Bronchial epithelial cell (primary cell): ENCODE results near the gene CIAO2A. TPM values are rescaled to one million over a fixed set of nuclear protein-coding genes. Genes with fewer than 3 reads are reported as not detected.
"Not testable (repeated sequence)": the region's sequence is repeated elsewhere in the genome, so short reads cannot be mapped to it uniquely, and the experiment has no call there.

ENCODE experiments used
- DNase-seq: peaks from one replicate; pipeline ENCODE4 v3.0.0-alpha.2; 2010; ENCODE audit warnings: low read depth
- FAIRE-seq: peaks from 2 replicates; lab custom pipeline; 2011; peaks lifted over from hg19 to GRCh38; lab: Jason Lieb, UNC
- H3K27me3 ChIP-seq: 2 replicates; pipeline ENCODE4 v1.5.1; 2011; ENCODE audit warnings: low read length; ENCODE audit not compliant: control insufficient read depth, insufficient read depth
- H3K36me3 ChIP-seq: 2 replicates; pipeline ENCODE4 v1.5.1; 2011; ENCODE audit warnings: low read length; ENCODE audit not compliant: control insufficient read depth, insufficient read depth
- H3K4me3 ChIP-seq: 2 replicates; pipeline ENCODE4 v1.5.1; 2011; ENCODE audit warnings: mild to moderate bottlenecking, low read depth, low read length, control low read depth
- CTCF ChIP-seq: IDR thresholded peaks from 2 replicates; pipeline ENCODE4 v1.5.1; 2011; ENCODE audit warnings: mild to moderate bottlenecking, moderate library complexity, low read length, control low read depth, inconsistent platforms; ENCODE audit not compliant: insufficient read depth, severe bottlenecking
- total RNA-seq: library from RNA; depleted of rRNA; stranded (reverse); fragments of >200 nt; gene quantifications from 2 replicates; pipeline ENCODE4 v1.2.1, GENCODE V29; 2014

Gene CIAO2A
- total RNA-seq, 1 donor from 2014 or later, result 62.1 TPM

GRCh38 chr15:64090527-64090926 is 3.1 kb downstream of the CIAO2A start:
- TF ChIP-seq CTCF, result no peak
- Histone ChIP-seq H3K4me3 (no peak overlapping the region), H3K36me3 (peaks cover 5% of the 10 kb centered on the region), H3K27me3 (no peaks in the 10 kb centered on the region)
- FAIRE-seq (no peak), DNase-seq (no peak)

- Histone ChIP-seq H3K36me3 (peaks cover 5% of the 10 kb centered on the region), H3K4me3 (no peak overlapping the region), H3K27me3 (no peaks in the 10 kb centered on the region)
- FAIRE-seq (no peak), DNase-seq (no peak)
- no peak for TF ChIP-seq CTCF
Observed at GRCh38 chr15:64089543-64090280, 3.9 kb downstream of the CIAO2A start.

- no peak for TF ChIP-seq CTCF
- no peak for DNase-seq
- FAIRE-seq, result no peak
- Histone ChIP-seq H3K4me3 (no peak overlapping the region), H3K27me3 (no peaks in the 10 kb centered on the region), H3K36me3 (peaks cover 1% of the 10 kb centered on the region)
Observed at GRCh38 chr15:64082757-64083156, 10.9 kb downstream of the CIAO2A start.

GRCh38 chr15:64073496-64073895 is 20.1 kb downstream of the CIAO2A start:
- H3K27me3 ChIP-seq, H3K4me3 ChIP-seq, FAIRE-seq, H3K36me3 ChIP-seq, DNase-seq: not testable (repeated sequence)

GRCh38 chr15:64072812-64073211 is 20.8 kb downstream of the CIAO2A start:
- no peak for DNase-seq
- TF ChIP-seq CTCF, result no peak
- H3K36me3 ChIP-seq, result peaks cover 4% of the 10 kb centered on the region
- no peak overlapping the region for H3K4me3 ChIP-seq
- FAIRE-seq, result no peak
- H3K27me3 ChIP-seq, result no peaks in the 10 kb centered on the region

GRCh38 chr15:64071931-64072765 is 21.5 kb downstream of the CIAO2A start:
- no peak for FAIRE-seq
- Histone ChIP-seq H3K36me3 (peaks cover 4% of the 10 kb centered on the region), H3K4me3 (no peak overlapping the region), H3K27me3 (no peaks in the 10 kb centered on the region)
- DNase-seq, result no peak
- TF ChIP-seq CTCF, result no peak
